HG02884 (cell line): Measurements from ENCODE around the gene JMJD8.

Source experiments
- ATAC-seq: cut with Tn5 transposase; IDR thresholded peaks from one replicate; pipeline ENCODE4 v1.9.1; 2021; ENCODE audit warnings: mild to moderate bottlenecking, moderate library complexity; ENCODE audit not compliant: unreplicated experiment

JMJD8 gene

DNA sequence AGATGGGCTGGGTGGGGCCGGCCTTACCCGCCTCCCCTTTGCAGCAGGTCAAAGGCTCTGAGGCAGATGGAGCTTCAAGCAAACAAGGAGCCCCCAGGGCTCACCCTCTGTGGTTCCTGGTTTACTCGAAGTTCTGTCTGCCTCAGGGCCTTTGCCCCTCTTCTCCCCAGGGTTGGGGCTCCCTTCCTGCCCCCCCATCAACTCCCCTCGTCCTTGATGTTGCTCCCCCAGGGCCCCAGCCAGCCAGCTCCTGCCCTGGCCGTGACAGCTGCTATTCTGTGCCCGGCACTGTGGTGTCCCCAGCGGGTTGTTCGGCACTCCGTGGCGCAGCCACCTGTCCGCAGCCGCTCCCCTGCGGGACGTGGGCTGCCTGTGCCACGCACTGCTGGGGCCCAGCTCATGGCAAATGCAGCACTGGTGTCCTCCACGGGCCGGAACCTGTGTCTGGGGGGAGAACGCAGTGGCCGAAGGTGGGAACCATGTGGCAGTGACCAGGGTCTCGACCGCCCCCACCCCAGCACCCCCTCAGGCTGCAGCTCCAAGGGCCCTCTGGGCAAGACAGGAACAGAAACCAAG is 26.5 kb upstream of the JMJD8 start:
- no peak for ATAC-seq

DNA sequence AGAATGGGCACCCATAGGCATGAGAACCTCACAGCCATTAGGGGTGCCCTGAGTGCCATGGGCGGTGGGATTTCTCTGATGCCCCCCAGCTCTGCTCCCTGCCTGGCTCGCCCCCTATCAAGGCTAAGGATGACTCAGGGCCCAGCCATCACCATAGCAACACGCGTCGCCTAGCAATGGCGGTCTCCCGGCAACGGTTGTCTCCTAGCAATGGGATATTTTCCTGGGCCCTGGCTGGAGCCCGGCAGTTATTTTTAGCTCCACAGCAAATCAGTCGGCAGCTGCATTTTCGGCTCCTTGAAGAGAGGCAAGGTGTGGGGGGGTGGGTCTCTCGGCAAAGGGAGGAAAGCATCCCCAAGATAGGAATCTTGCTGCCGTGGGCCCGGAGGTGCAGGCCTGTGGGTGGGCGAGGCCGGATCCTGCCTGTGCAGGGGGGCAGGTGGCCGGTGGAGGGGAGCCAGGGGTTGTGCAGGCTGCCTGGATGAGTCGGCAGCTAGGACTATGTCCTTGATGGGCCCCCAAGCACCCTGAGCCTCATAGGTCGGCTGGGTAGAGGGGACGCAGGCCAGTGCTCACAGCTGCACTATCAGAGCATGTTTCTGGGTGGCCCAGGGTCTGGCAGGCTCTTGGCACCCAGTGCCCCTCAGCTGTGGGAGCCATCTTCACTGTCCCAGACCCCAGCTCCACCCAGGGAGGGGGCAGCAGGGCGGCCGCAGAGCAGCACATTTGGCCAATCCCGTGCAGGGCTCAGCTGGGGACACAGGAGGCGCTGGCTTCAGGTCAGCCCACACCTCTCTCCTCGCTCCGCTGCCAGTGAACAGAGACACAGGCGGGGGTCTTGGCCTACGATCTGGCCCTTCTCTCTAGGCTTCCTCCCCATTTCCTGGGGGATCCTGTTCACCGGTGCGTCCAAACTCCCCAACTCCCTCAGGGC is 25.7 kb upstream of the JMJD8 start:
- no peak for ATAC-seq

DNA sequence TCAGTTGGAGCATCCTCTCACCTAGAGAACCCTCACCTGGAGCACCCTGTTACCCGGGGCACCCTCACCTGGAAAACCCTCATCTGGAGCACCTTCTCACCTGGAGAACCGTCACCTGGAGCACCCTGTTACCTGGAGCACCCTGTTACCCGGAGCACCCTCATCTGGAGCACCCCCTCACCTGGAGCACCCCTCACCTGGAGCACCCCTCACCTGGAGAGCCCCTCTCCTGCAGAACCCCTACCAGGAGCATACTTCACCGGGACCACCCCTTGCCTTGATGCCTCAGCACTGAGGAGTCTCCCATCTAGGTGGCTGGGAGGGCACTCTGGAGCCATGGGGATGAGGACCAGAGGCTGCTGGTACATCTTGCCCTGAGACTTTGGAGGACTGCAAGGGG is 24.8 kb upstream of the JMJD8 start:
- ATAC-seq = no peak

DNA sequence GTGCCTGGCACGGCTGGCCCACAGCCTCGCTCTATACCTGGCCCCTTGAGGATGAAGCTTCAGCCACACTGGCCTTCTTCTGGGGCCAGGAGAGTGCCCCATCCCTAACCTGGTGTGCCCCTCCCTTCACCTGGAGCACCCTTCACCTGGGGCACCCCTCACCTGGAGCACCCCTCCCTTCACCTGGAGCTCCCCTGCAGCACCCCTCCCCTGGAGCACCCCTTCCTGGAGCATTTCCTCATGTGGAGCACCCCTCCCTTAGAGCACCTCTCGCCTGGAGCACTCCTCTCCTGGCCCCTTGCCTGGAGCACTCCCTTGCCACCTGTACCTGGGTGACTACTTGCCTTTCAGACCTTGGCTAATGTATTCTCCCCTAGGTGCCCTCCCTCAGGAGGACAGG is 23.9 kb upstream of the JMJD8 start:
- no peak for ATAC-seq

DNA sequence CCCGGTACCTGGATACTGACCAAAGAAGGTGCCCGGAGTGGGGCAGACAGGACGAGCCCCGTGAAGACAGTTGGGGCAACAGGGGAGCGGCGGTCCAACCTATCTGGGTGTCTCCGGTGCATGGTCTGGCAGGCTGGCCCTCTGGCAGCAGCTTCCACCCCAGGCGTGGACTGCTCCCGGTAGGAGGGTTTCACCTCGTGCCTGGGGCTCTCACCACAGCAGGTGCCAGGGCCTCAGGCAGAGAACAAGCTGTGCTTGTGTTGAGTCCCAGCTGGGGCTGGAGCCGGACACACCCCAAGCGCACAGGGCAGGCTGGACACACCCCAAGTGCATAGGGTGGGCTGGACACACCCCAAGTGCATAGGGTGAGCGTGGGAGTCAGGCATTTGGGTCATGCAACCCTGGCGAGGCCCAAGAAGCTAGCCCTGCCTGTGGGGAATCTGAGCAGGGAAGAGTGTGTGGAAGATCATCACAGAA is 23.0 kb upstream of the JMJD8 start:
- ATAC-seq = no peak

DNA sequence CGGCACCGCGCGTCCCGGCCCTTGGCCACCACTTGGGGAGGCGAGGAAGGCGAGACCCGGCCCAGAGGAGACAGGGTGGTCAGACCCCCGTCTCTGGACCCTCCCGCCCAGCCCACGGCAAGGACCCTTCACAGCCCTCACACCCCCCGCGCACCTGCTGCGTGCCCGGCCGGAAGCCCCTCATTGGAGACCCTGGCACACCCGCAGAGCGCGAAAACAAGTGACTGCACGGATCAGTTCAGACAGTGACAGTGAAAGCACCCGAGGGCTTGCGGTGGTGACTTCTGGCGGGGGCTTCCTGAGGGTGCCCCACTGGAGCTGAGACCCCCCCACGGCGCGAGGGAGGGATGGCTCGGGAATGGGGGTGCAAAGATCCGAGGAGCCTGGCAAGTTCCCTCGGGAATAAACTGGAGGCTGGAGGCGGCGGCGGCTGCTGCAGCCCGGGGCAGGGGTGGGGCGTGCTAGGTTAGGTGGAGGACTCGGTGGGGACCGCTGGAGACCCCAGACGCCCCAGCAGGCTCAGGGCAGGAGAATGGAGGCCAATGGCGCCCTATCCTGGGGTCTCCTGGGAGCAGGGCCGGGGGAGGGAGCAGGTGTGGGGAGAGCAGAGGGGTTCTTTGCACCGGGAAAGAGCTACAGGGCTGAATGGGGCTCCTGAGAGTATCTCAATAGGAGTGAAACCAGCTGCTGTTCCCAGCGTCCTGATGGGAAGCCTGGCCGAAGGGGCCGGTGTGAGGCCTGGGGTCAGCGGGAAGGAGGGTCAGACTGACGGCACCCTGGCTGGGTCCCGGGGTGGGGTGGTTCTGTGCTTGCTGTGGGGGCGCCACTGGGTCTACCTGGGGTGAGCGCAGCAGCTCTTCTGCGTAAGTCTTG is 22.3 kb upstream of the JMJD8 start:
- no peak for ATAC-seq

DNA sequence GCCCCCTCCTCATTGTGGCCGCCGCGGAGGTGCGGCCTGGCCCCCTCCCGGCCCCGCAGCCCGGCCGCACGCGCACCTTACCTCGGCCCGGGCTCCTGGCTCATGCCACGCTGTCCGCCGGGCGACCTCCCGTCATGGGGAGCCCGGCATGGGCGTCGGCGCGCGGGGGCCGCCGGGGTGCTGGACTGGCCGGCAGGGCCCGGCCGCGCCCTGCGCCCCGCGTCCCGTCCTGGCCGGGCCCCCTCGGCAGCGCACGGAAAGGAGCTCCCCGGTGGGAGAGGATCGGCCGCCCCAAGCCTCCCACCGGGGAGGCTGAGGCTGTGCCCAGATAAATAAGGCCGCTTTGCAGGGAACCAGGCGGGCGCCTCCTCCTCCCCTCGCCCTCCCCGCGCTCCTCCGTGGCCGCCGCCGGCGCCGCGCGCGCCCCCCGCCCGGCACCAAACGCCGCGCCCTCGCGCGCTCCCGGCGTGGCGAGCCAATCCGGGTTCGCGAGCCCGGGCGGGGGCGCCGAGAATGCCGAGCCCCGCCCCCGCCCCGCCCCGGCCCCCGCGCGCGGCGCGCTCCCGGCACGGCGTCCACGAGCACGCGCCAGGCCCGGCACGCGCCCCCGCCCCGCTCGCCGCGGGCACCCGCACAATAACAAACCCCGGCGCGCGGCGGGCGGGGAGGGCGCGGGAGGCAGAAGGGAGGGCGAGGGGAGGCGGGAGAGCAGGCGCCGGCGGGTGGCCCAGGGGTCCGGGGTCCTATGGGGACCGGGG is 21.5 kb upstream of the JMJD8 start, which contains the start of gene FBXL16:
Gene FBXL16 (minus strand): TSS at position 371 of the 758 bp plus-strand sequence. CDS start 8,396 bp downstream, outside the sequence.
- no peak for ATAC-seq

DNA sequence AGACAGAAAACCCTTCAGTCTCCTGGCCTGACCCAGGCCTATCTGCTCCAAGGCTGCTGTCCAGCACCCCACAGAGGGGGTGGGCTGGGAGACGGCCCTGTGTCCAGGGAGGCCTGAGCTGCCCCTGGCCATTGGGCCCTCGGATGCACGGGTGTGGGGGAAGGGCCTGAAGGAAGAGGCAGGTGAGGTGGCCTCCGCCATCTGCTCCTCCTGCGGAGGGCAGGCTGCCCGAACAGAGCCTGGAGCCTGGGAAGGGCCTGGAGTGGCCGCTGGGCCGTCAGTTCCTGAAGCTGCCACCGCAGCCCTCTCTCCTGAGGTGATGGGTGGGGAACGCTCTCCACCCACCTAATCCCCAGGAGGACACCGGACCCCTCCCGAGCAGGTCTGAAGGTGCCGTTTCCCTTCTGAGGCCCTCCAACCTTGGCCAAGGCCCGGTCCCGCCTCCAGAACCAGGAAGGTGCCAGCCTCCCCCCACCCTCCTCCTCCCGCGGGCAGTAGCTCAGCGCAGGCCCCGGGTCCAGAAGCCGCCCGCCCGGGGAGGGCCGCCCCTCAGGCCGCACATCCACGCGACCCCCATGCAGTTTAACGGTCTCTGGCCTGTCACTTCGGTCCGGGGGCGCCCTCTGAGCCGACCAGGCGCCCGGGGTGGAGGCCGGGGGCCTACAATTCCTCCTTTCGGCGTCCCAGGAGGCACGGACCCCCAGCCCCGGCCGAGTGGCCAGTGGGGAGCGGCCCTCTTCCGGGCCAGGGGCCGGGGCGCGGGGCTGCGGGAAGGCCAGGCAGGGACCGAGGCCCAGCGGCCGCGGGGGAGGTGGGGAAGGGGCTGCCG is 20.6 kb upstream of the JMJD8 start:
- no peak for ATAC-seq

DNA sequence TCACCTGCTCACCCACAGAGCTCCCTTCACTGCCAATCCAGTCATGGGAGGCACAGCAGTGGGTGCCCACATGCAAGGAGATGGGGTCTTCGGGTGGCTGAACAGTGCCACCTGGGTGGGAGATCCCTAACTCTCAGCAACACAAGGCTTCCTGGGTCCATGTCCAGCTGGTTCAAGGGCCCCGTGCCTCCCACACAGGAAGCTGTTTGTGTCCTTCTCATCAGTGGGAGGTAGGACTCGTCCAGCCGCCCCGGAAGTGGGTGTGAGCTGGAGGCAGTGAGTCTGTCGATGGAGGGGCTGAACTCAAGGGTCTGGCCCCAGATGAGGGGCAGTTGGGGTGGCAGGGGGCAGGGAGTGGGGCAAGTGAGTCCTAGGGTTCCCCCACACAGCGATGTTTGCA is 19.9 kb upstream of the JMJD8 start:
- no peak for ATAC-seq

DNA sequence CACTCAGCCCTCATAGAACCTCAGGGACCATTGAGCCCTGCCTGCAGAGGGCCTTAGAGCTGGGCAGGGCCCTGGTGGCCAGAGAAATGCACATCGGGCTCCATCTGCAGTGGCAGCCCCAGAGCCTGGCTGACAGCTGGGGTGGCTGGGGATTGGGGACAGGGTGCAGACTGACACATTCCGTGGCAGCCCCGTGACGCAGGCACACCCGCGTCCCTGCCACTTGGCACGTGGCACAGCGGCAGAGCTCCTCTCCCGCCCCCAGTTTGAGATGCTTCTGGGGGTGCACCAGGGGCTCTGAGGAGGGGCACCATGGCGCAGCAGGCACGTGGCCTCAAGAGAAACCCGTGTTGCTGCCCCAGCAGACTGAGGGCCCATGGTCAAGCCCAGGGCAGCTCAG is 19.3 kb upstream of the JMJD8 start:
- ATAC-seq = no peak

DNA sequence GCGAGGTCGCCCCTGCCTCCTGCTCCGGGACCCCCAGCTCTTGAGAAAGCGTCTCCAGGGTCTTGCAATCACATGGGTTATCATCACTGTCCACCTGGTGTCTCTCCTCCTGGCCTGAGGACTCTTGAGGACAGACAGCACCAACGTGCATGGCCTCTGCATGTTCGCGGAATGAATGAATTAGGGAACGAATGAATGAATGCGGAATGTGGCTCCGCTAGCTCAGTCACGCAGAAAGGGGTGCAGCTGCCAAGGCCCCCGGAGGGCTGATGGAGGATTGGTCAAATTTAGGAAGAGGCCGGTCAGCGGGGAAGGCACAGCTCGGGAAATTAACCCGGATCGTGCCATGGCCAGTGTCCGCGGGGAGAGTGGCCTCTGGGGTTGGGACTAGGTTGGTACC is 18.2 kb upstream of the JMJD8 start:
- ATAC-seq = no peak

DNA sequence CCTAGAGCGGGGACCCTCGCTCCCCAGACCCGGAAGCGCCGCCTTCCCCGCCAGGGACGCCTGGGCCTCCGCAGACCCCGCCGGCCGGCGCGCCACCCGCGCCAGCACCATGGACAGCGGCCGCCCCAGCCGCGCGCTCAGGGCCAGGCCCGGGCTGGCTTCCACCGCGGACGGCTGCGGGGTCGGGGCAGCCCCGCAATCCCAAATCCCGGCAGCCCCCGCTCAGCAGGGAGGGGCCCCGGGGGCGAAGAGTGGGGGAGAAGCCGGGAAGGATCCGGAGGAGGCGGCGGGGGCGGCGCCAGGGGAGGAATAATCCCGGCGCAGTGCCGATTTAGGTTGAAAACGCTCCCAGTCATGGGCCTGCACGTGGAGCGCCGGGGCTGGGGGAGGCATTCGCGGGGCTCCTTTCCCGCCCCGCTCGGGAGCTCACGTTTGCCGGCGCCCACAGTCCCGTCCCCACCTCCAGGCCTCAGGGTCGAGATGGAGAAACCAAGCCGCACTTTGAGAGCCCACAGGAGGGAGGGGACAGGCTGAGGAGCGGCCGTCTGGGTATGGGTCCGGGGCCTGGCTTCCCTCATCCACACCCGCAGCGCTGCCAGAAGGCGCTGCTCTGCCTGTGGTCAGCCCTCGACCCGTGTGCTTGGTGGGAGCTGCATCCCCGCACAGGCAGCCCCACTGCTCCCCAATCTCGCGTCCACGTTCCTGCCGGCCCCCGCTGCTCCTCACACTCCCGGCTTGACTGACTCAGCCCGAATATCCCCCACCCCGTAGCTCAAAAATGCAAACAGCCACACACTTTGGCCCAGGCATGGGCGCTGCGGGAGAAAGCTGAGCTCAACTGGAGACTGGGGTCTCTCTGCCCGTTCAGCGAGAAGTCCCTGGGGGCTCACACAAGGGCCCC is 16.8 kb upstream of the JMJD8 start:
- no peak for ATAC-seq

DNA sequence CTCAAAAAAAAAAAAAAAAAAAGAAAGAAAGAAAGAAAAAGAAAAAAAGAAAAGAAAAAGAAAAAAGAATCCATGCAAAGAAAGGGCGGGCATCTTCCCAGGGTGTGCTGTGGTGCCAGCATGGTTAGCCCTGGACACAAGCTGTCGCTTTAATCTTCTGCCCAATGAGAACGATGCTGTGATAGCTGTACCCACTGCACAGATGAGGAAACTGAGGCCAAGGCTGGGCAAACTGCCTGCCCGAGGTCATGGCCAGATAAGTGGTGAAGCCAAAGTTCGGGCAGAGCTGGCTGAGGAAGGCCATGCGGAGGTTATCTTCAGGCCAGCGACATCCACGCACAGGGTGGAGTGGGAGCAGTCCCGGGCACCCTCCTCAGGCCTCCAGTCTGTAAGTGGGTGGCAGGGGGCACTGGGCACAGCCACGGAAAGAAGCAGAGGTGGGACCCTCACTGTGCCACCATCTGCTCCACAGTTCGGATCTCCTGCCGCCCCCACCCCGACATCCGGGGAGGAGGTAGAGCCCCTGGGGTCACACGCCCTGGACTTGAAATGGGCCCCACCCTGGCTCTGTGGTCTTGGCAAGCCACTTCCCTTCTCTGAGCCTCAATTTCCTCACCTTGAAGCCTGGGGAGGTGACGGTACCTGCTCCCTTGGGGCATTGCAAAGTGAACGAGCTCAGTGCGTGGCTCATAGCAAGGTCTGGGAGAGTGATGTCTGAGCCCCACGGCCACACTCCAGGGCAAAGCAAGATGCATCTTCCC is 15.0 kb upstream of the JMJD8 start:
- ATAC-seq = no peak

DNA sequence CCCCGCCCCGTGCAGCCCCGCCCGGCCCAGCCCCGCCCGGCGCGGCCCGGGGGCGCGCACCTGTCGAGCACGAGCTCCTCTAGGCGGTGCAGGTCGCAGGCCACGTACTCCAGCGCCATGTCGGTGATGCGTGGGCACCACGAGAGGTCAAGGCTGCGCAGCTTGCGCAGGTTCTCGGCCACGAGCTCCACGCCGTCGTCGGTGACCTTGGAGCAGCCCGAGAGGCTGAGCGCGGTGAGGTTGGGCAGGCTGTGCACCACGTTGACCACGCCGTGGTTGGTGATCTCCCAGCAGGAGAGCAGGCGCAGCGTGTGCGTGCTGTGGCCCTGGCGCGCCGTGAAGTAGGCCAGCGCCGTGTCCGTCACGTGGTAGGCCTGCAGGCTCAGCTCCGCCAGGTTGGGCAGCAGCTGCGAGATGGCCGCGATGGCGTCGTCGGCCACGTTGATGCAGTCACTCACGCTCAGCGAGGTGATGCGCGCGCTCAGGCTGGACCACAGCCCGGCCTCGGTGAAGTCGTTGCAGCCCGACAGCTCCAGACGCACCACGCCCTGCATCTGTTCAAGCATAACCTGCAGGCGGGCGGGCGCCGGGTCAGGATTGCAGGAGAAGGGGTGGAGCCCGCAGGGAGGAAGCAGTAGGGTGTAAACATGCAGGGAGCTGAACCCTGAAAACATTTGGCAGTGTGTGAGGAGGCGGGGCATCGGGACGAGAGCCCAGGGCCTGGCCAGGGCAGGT is 11.4 kb upstream of the JMJD8 start:
- no peak for ATAC-seq

DNA sequence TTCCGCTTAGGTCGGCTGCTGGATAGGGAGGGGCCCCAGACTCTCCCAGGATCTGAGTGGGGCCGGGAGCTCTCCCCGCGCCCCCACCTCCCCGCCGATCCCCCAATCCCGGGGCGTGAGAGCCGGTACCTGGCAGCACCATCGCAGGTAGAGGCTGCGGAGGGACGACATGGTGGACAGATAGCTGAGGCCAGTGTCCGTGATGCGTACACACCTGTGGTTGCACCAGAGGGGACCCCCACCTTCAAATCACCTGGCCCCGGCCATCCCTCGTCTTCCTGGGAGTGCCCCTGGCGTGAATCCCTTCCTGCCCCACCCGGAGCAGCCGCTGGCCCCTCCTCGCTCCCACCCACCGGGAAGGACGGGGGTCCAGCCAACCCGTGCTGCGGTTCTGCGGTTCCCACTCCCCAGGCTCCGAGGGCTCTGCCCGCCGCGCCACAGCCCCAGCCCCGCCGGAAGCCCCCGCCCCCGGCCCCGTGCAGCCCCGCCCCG is 10.8 kb upstream of the JMJD8 start:
- ATAC-seq = no peak

DNA sequence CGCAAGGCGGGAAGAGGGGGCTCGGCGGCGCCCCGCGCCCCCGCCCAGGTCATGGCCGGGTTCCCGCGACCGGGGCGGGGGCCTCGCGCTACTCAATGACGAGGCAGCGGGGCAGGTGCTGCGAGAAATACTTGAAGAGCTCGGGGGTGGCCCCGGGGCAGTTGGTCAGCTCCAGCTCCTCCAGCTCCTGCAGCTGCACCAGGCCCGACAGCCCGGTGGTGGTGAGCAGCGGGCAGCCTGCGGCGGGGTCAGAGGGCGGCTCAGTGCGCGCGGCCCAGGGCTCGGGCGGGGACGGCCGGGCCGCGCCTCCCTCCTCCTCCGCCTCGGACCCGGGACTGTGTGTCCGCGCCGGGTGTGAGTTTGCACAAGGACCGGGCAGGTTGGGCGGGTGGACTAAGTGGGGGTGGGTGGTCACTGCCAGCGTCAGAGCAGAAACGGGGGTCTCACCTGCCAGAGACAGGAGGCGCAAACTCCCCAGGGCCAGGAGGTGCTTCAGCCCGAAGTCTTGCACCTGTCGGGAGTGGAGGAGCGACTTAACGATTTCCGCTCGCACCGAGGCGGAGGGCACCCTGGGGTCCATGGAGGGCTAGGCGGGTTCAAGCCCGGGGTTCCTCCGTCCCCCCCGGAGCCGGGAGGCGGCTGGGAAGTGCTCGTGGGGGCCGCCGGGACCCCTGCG is 10.2 kb upstream of the JMJD8 start:
- no peak for ATAC-seq

DNA sequence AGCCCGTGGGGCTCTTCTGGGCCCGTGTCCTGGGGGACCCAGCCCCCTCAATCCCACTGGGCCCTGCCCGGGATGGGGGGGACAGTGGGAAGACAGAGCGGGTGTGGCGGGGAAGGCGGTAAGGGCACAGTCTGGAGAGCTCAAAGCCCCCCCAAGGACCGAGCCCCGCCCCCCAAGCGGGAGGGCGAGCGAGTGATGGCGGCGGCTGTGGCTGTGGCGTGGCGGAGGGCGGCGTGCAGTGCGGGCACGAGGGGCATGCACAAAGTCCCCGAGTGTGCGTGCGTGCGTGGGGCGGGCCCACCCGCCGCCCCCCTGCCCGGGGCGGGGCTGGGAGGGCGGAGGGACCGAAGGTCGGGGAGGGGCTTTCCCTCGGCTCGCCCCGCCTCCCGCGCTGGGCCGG is 9.6 kb upstream of the JMJD8 start:
- no peak for ATAC-seq
